ENCODE data around the gene WDR13.
"Not testable (repeated sequence)": the region's sequence is repeated elsewhere in the genome, so short reads cannot be mapped to it uniquely, and the experiment has no call there.

DNA sequence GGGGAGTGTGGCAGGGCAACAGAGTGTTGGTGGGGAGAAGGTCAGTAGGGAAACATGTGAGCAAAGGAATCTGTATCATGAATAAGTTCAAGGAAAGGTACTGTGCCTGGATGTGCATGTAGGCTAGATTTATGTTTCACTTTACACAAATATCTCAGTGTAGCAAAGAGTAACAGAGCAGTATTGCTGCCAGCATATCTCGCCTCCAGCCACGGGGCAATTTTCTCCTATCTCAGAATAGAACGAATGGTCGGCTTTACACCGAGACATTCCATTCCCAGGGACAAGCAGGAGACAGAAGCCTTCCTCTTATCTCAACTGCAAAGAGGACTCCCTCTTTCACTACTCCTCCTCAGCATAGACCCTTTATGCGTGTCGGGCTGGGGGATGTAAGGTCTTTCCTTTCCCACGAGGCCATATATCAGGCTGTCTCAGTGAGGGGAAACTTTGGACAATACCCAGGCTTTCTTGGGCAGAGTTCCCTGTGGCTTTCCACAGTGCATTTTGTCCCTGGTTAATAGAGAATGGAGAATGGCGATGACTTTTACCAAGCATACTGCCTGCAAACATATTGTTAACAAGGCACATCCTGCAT is 41.5 kb upstream of the WDR13 start:
- TF ChIP-seq, protein P1, sequence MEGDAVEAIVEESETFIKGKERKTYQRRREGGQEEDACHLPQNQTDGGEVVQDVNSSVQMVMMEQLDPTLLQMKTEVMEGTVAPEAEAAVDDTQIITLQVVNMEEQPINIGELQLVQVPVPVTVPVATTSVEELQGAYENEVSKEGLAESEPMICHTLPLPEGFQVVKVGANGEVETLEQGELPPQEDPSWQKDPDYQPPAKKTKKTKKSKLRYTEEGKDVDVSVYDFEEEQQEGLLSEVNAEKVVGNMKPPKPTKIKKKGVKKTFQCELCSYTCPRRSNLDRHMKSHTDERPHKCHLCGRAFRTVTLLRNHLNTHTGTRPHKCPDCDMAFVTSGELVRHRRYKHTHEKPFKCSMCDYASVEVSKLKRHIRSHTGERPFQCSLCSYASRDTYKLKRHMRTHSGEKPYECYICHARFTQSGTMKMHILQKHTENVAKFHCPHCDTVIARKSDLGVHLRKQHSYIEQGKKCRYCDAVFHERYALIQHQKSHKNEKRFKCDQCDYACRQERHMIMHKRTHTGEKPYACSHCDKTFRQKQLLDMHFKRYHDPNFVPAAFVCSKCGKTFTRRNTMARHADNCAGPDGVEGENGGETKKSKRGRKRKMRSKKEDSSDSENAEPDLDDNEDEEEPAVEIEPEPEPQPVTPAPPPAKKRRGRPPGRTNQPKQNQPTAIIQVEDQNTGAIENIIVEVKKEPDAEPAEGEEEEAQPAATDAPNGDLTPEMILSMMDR (conservative IDR thresholded peaks at IDR 0.05; ENCODE audit: low read length) = not testable (repeated sequence)
- TF ChIP-seq EZH2phosphoT487 (IDR thresholded peaks at IDR 0.05; ENCODE audit: borderline replicate concordance, low read depth, low read length) = not testable (repeated sequence)

Measured in OCI-LY7 (cell line).